AG08395 (cell line): ENCODE measurements around the gene MAPK12.
A peak's percentile ranks its signal among the peaks of the same experiment; 100 is the strongest.

Experiments
- DNase-seq: peaks from one replicate; pipeline ENCODE4 v3.0.0; 2012; ENCODE audit warnings: mixed read lengths, low spot score

Gene MAPK12

DNA sequence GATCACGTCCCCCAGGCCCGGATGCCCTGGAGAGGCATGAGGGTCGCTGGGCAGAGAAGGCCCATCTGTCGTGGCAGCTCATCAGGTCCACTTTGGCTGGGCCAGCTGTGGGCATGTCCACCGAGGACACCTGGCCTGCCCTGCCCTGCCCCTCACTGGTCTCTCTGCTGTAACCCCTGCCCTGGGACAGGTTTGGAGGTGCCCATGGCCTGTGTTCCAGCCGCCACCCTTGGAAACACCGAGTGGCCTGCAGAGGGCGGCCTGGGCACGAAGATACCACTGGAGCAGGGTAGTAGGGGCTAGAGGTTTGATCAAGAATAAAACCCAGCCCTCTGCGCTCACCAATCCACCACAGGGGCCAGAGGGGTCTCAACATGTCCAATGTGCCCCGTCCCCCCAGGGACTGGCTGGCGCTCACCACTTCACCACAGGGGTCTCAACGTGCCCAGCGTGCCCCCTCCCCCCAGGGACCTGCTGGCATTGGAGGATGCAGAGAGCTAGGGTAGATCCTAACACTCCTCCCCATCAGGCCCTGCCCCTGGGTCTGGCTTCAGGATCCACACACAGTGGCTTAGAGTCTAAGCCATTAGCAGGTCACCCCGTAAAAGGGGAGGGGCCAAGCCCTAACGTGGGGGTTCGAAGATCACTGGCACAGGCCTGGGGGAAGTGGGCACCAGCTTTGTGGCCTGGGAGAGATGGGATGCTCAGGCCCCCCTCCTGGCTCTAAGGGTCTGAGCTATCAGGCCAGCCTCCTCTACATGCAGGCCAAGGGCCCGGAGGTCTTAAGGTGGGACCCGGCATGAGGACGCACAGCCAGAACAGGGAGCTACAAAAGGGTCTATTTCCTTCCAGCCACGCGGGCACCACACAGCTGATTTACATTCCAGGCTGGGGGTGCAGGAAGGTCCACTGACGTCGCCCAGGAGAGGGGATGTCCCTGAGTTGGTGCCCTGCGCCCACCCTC lies 9.1 kb downstream of the MAPK12 start:
- peak; percentile 82 for DNase-seq

GRCh38 chr22:50251477-50252081 lies 9.9 kb downstream of the MAPK12 start:
- DNase-seq, result no peak

- DNase-seq, result peak; percentile 88
Observed at GRCh38 chr22:50250555-50251476, 10.7 kb downstream of the MAPK12 start, which contains the start of gene HDAC10. TSS of gene HDAC10 (minus strand) at chr22:50251265. CDS start at chr22:50251032, 233 bp downstream.

DNA sequence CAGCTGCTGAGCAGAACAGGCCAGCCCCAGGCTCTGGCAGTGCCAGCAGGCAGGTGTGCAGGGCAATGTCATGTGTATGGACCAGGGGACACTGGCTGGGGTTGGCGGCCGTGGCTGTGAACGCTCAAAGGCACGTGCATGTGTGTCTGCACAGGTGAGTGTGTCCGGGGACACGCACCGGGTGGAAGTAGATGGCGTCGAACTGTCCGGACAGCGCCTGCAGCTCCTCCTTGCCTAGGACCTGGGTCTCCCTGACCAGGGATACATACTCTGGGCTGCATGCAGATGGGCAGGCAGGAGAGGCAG lies 11.3 kb downstream of the MAPK12 start:
- no peak for DNase-seq

- no peak for DNase-seq
Observed at GRCh38 chr22:50249341-50250248, 11.9 kb downstream of the MAPK12 start.

DNA sequence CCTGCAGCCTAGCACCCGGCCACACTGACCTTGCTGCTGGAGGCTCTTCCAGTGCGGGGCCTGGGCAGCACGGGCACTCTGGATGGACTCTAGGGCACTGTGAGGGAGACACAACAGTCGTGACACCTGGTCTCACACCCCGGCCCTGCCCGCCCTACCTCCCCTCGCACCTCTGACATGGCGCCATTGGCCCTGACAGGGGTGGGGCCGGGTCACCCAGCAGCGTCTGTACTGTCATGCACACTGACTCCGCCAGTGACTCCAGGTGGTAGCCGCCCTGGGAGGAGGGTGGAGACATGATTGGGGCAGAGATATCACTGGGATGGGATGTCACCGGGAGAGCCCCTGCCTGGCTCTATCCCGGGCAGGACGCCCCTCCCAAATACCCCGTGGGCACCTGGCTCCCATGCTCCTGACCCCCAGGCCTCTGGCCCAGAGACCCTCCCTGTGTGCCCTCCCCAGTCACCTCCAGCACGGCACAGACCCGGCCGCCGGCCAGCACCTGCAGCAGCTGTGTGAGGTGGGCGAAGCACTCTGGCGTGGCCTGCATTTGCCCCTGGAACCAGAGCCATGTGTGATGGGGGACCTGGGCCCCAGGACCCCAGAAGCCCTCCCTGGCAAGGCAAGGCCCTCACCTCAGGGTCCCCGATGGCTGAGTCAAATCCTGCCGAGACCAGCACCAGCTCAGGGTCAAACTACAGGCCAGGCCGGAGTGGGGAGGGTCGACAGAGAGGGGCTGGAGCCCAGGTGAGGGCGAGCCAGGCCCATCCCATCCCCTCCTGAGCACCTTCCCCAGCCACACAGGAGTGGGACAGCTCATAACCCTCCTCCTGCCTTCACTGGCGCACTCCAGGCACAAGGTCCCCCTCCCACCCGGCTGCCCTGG lies 13.0 kb downstream of the MAPK12 start:
- DNase-seq, result no peak

- peak; percentile 38 for DNase-seq
Observed at GRCh38 chr22:50247748-50248147, 13.7 kb downstream of the MAPK12 start.

- DNase-seq, result no peak
Observed at GRCh38 chr22:50246242-50247175, 15.0 kb downstream of the MAPK12 start.

GRCh38 chr22:50245214-50246072 lies 16.0 kb downstream of the MAPK12 start:
- no peak for DNase-seq

DNA sequence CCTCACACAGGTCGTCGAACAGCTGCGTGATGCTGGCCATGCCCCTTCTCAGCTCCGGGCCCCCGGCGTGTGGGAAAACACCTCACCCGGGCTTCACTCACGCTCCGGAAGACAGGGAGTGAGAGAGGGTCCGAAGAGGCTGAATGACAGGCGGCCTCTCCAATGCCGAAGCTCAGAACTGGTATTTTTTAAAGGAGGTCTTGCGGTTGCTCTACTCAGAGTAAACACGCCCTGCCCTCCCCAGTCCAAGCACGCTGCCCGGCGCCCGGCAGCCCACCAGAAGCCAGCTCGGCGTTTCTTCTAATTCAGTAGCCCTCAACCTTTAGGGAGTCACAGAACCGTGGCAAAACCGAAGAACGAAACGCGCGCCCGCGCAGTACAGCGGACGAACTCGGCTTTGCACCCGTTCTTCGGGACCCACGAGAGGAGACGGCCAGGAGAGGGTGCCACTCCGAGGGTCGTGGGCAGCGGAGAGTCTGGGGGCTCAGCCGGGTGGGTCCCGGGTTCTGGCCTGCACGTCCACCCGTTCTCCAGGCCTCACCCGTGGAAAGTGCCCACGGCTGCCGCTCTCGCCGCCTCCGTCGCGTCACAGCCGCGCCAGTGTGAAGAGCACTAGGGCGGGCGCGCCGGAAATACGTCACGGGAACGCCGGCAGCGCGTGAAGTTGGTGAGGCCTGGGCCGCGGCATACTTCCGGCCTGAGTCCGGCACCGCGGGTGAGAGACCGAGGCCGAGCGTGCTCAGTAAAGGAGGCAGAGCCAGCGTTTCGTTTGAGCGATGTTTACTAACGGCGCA lies 16.9 kb downstream of the MAPK12 start, which contains the start of gene TUBGCP6:
TUBGCP6 (minus strand) TSS at position 604 of the 794 bp plus-strand sequence; CDS start at position 40, 564 bp downstream.
- peak; percentile 93 for DNase-seq

DNA sequence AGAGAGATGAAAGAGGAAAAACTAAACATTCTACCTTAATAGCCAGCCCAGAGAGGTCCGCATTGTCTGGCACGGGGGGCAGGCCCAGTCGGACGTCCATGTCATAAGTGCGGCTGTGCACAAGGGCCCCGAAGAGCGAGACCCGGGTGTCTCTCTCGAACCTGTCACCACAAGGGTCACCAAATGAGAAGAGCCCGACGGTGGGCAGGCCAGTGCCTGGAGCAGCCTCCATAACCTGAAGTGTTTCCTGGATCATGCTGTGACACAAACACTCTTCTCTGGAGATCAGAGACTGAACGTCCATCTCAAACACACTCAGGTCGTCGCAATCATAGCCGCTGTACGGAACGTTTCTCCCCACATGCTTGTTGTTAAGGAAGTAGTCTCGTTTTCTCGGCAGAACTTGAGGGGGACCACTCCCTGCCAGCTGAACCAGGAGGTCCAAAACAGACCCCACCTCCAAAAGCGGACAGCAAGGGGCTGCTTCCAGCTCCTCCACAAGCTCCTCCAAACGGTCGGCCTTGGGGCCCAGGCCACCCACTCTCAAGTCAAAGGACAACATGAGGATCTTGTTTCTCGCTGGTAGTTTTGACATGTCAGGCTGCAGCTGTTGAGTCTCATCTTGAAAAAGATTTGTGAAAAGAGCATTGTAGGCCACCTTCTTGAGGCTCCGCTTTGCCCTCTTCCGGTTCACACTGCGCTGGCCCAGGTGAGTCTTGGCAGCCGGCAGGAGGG lies 17.6 kb downstream of the MAPK12 start:
- no peak for DNase-seq

GRCh38 chr22:50242406-50242949 lies 19.0 kb downstream of the MAPK12 start:
- no peak for DNase-seq

DNA sequence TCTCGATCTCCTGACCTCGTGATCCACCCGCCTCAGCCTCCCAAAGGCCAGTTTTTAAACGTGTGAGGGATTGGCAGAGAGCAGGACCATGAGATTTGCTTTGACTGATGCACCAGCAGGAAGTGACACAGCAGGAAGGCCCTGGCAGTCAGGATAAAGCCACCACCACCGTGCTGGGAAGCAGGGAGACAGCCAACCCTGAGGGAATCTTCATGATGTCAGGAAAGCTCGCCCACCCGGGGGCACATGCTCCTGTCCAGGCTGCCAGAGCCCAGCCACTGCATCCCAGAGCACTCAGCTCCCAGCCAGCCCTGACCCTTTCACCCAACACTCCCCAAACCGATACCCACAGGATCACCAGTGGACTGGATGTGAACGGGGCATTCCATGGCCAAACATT lies 22.7 kb downstream of the MAPK12 start:
- DNase-seq, result no peak

DNA sequence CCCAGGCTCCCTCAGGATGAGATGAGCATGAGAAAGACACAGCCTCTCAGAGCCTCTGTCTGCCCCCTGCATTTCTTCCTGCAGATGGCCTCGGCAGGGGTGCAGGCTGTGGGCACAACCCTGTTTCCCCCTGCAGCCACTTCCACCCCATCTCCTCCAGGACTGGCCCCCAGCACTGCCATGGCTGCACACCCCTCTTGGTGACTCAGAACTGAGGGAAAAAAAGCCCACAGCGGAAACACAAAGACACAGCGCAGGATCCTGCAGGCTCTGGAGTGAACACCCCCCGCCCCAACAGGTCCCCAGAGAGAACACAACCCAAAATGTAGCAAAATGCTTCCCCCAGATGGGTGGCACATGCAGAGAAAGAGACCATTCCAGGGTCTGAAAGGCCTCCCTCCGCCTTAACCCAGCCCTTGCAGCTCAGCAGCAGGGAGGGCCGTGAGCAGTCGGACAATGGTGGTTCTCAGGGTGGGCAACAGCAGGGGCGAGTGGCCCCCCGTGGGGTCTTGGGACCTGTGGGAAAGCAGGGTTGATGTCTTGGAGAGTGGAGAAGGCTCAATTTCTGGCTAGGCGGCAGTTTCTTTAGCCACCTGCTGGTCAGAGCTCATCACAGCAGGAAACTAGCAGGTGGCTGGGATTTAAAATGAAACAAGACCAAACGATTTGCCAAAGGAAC lies 24.6 kb downstream of the MAPK12 start:
- DNase-seq, result peak; percentile 45

- DNase-seq, result no peak
Observed at GRCh38 chr22:50233223-50233622, 28.3 kb downstream of the MAPK12 start.
